ENCODE results near the gene ESPN.

The ESPN gene

GRCh38 chr1:6500544-6501278, 76.1 kb downstream of the ESPN start:
- no peak for DNase-seq

- no peak for DNase-seq
These were observed 76.8 kb downstream of the ESPN start for GRCh38 chr1:6501279-6501813.

GRCh38 chr1:6502000-6502891, 77.7 kb downstream of the ESPN start:
- DNase-seq, result no peak

GRCh38 chr1:6503884-6504602, 79.5 kb downstream of the ESPN start:
- no peak for DNase-seq

GRCh38 chr1:6504887-6505286, 80.3 kb downstream of the ESPN start:
- no peak for DNase-seq

GRCh38 chr1:6505367-6506209, 81.0 kb downstream of the ESPN start:
- no peak for DNase-seq

- no peak for DNase-seq
These were observed 81.8 kb downstream of the ESPN start for GRCh38 chr1:6506210-6507036.

- no peak for DNase-seq
These were observed 82.5 kb downstream of the ESPN start for GRCh38 chr1:6507037-6507428.

- DNase-seq, result no peak
These were observed 82.9 kb downstream of the ESPN start for GRCh38 chr1:6507461-6507911.

GRCh38 chr1:6508154-6508815, 83.7 kb downstream of the ESPN start:
- no peak for DNase-seq

GRCh38 chr1:6508816-6509189, 84.2 kb downstream of the ESPN start:
- no peak for DNase-seq

GRCh38 chr1:6509220-6509918, 84.8 kb downstream of the ESPN start:
- DNase-seq, result no peak

GRCh38 chr1:6509919-6510291, 85.3 kb downstream of the ESPN start:
- DNase-seq, result no peak

GRCh38 chr1:6510493-6510892, 85.9 kb downstream of the ESPN start:
- no peak for DNase-seq
